NCI-H1417 (cell line): ENCODE data around the gene UCKL1.
"Not testable (repeated sequence)": the region's sequence is repeated elsewhere in the genome, so short reads cannot be mapped to it uniquely, and the experiment has no call there.

ENCODE experiments used
- DNase-seq, 3 experiments: peaks; one replicate each; lab custom pipeline; 2025; lab: John Stamatoyannopoulos, UW

The UCKL1 gene

DNA sequence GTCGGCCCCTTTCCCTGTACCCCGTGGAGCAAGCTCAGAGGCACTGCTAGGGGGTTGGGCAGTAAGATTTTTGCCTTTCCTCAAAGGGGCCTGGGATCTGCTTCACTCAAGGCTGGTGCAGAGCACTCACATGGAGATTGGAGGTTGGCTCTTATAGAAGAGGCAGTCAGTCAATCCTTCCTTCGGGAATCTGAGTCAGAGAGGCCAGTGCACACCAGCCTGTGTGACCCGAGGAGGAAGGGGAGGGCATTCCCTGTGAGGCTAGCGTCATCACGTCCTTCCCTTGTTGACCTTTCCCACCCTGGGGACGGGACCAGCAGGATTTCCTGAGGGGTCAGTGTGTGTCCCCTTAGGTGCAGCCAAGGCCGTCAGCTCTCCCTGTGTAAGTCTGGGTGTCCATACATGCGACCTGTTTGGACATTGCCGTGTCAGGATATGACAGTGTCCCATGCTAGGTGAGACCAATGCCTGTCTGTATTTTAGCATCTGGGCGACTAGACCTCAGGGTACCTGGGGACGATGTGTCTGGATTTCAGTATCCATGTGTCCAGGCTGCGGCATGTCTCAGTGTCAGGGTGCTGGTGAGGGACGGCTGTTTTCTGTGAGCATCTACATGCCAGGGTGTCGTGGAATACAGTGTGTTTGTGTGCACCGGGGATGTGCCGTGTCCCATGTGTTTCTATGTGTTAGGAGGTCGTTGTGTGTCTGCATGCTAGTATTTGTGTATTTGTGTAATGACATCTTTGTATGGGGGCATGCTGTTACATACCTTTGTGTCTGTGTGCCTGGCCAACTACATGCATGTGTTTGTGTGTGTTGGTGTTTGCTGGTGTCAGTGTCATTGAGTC is 16.3 kb upstream of the UCKL1 start:
- no peak for DNase-seq

DNA sequence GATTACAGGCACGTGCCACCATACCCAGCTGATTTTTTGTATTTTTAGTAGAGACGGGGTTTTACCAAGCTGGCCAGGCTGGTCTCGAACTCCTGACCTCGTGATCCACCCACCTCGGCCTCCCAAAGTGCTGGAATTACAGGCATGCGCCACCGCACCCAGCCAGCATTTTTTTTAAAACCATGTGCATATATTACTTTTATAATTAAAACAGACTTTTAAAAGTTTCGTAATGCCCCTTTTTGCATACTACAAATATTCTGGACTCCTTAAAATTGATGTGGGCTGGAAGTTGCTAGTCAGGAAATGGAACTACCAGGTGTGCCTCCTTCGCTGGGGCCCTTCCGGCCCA is 15.7 kb upstream of the UCKL1 start:
- not testable (repeated sequence) for DNase-seq

DNA sequence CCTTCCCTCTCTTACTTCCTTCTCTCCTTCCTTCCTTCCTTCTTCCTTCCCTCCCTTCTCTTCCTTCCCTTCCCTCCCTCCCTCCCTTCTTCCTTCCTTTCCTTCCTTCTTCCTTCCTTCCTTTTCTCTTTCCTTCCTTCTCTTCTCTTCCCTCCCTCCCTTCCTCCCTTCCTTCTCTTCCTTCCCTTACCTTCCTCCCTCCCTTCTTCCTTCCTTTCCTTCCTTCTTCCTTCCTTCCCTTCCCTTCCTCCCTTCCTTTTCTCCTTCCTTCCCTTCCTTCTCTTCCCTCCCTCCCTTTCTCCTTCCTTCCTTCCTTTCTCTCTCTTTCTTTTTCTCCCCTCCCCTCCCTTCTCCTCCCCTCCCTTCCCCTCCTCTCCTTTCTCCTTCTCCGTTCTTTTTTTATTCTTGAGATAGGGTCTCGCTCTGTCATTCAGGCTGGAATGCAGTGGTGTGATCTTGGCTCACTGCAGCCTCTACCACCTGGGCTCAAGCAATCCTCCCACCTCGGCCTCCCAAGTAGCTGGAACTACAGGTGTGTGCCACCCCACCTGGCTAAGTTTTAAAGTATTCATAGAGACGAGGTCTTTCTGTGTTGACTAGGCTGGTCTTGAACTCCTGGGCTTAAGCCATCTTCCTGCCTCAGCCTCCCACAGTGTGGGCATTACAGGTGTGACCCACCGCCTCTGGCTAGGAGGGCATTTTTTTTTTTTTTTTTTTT is 14.7 kb upstream of the UCKL1 start:
- DNase-seq: no peak

DNA sequence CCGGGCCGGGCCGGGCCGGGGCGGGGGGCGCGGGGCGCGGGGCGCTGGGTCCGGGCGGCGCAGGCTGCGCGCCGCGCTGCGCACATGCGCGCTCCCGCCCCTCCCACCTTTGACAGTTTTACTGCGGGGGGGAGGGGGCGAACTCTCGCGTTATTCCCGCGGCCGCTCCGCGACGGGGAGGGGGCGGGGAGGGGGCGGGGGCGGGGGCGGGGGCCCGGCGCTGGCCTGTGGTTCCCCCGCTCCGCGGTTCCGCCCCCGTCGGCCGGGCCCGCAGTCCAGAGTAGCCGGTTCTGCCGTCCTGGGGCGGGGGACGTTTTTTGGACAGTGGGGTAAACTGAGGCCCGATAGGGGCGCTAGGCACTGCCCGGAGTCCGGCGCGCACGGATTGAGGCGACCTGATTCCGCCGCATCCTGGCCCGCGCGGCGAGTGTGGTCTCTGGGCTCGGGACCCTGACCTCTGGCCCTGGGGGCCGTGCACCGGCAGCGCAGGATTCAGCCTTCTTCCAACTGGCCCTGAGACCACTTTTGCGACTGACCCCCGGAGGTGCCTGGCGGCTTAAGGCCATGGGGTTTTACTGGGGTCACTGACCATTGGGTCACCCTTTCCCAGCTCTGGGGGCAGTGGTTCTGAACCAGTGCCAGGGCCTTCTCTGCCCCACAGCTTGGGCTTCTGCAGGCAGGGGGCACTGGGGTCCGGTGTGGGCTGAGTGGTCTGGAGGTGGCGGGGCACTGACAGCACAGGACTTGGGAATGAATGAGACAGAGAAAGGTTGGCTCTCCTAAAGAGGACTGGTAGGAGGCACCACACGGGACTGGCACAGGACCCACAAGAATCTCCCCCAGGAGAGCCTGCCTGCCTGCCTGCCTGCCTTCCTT is 13.9 kb upstream of the UCKL1 start, which contains the start of gene ZNF512B:
Gene ZNF512B, minus strand, starts transcription at position 93 of the 876 bp plus-strand sequence. CDS start 1,980 bp downstream, outside the sequence.
- DNase-seq: peak; percentile 63 to 81 (median 68)

DNA sequence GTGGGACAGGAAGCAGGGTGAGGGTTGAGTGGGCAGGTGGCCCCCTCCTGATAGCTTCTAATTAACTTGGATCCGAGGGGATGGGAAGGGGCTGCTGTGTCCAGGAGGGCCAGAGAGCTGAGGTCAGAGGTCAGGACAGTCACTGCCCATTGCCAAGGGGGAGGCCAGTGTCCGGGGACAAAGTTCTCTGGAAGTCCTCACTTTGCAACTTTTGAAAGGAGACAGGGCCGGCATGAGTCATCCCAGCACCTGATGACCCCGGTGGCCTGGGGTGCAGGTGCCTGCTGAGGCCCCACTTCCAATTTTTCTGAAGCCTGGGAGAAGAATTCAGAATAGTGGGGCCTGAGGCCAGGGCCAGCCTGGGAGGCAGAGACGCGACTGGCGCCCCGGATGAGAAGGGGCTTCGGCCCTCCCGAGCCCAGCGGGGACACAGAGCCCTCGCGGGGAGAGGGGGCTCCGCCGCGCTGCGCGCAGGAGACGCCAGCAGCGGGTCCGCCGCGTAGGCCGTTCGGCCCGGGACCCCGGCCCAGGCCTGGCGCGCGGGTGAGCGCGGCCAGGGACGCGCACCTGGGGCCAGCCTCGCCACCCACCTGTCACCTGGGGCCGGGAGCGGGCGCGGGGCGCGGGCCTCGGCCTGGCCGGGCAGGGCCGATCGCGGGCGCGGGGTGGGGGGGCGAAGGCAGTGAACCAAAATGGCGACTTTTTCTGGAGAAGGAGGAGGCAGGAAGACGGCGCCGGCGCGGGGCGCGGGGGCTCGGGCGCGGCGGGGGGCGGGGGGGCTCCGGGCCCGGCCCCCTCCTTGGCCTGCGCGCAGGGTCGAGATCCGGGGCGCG is 12.9 kb upstream of the UCKL1 start:
- DNase-seq: peak in 2 of 3 experiments; percentile 35 to 57

DNA sequence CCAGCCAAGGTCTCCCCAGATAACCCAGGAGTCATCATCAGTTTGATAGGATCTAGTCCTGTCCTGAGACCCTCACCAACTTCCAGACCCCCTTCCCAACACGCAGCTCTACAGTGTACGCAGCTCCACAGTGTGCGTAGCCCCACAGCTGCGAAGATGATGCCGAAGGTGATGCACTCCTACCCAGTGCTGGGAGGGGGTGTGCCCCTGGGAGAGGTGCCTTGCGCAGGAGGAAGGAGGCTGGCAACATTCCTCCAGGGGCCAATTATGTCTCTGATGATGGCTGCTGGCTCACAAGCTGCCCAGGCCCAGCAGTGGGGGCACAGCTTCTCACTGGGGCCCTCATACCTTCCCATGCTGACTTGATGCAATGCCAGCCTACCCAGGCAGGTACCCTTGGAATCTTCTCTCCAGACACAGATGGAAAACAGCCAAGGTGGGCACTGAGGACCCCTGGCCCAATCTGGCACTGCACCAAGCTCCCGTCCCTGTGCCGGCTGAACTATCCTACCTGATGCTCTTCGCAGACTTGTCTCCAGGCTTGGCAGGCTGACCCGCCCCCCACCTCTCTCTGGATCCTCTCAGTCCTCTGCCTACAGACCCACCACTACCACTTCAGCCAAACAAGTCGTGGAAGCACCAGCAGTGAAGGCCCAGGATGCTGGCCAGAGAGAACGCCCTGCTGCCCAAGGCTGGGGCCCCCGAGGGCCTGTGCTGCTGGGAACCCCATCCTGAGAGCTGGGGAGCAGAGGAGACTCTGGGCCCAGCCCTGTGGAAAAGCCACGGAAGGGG is 12.1 kb upstream of the UCKL1 start:
- DNase-seq: no peak

DNA sequence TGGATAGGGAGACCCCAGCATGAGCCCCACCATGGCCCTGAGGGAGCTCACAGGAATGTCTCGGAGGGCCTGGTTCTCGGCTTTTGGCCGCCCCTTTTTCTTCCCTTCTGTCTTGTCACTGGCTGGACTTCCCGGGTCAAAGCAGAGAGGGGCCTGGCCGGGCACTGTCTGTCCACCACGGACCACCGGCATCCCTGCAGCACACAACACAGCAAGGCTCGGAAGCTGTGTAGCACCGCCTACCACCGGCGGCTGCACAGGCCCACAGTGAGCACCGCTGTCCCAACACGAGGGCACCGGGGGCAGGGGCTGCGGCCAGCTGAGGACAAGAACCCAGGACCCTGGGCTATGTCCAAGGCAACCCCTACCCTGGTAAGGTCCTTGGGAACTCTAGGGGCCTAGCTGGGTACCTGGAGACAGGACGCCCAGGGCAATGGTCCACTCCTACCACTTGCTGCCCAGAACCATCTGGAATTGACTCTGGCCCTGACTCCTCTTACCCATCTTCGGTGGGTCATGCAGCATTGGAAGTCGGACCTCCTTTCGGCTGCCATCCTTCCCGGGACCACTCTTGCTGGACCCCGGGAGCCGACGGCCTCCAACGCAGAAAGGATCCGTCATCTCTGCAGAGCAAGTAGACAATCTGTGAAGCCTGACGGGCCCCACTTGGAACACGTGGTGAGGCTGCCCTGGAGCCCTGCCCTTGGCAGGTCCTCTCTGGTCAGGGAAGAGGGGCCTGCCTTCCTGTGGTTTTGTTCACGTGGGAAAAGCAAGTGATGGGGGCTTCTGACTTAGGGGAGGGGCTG is 11.3 kb upstream of the UCKL1 start:
- DNase-seq: no peak

DNA sequence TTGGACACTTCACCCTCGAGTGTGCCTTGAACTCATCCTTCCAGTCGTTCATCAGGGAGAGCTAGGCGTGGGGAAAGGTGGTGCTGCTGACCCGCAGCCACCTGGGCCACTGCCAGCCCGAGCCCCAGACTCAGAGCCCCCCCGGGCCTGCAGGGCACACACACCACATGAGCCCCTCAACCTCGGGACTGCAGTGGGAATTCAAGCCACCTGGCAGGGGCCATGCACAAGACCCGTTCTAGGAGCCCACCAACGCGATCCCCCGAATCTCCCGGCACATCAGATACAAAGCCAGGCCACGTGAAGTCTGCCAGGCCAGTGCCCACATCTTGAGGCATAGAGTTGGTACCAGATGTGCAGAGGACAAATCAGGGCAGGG is 10.7 kb upstream of the UCKL1 start:
- DNase-seq: no peak

DNA sequence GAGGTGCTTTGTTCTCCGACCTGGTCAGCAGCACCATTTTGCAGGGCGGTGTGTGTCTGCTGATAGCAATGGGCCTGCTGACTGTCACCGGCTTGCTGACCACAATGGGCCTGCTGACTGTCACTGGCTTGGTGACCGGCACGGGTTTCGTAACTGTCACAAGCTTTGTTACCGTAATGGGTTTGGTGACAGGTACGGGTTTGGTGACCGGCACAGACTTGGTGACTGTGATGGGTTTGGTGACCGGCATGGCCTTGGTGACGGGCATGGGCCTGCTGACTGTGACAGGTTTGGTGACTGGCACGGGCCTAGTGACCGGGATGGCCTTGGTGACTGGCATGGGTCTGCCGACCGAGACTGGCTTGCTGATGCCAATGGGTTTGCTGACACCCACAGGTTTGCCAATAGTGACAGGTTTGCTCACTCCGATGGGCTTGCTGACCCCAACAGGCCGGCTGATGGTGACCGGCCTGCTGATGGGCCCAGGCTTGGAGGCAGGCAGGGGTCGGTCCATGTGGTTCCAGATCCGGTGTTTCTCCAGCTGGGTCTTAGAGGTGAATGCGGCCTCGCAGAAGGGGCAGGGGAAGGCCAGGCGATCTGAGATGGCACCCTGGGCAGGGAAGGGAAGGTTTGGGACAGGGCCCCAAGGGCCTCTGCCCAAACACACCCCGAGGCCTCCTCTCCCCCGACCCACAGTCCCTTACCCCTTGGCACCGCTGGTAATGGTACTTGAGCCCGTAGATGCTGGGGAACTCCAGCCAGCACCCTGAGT is 10.1 kb upstream of the UCKL1 start:
- DNase-seq: no peak

DNA sequence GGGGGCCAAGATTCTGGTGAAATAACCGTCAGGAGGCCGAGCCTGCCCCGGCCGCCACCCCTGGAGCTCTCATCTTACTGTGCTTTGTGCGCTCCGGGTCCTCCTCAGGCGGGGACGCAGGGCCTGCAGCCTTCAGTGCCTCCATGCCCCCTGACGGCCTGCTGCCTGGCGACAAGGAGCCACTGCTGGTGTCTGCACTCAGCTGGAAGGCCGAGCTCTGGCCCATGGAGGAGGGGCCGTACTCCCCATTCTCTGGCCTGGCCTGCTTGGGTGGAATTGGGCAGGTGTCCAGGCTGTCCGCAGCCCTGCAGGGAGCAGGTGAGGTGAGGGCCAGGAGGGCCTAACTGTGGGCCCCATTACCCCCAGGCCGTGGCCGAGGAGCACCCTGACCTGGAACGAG is 8.2 kb upstream of the UCKL1 start:
- DNase-seq: no peak

DNA sequence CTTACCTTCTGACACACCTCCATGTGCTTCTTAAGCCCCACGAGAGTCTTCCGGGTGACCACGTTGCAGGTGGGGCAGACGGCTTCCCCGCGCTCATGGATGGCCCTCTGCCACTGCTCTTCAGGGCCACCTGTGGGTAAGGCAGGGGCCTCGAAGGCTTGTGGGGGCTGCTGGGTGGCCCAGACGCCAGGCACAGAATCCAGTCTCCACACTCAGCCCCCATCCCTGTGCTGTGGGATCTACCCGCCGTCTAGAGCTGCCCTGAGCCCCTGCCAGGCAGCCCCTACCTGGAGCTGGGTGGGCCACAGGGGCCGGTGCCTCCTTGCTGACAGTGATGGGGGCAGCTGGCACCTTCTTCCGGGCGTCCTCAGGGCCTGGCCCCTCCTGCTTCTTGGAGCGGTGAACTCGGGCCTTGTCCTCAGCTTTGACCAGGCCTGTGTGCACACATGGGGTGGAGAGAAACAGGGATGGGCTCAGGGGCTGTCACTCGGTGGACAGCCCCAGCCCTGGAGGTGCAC is 7.6 kb upstream of the UCKL1 start:
- no peak for DNase-seq

DNA sequence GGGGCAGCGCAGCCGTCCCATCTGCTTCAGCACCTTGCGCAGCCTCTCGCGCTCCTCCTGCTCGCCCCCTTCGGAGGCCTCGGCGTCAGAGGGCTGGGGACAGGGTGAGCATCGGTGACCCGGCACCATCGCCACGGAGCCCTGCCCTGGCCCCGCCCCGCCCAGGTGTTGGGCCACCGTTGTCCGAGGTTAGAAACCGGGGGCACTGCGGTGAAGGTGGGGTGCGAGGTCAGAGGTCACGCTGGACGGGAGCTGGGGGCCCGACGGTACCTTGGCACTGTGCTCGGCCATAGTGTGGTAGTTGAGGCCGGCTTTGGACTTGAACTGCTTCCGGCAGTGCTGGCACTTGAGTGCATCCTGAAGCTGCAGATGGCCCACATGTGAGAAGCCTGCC is 7.1 kb upstream of the UCKL1 start:
- no peak for DNase-seq

DNA sequence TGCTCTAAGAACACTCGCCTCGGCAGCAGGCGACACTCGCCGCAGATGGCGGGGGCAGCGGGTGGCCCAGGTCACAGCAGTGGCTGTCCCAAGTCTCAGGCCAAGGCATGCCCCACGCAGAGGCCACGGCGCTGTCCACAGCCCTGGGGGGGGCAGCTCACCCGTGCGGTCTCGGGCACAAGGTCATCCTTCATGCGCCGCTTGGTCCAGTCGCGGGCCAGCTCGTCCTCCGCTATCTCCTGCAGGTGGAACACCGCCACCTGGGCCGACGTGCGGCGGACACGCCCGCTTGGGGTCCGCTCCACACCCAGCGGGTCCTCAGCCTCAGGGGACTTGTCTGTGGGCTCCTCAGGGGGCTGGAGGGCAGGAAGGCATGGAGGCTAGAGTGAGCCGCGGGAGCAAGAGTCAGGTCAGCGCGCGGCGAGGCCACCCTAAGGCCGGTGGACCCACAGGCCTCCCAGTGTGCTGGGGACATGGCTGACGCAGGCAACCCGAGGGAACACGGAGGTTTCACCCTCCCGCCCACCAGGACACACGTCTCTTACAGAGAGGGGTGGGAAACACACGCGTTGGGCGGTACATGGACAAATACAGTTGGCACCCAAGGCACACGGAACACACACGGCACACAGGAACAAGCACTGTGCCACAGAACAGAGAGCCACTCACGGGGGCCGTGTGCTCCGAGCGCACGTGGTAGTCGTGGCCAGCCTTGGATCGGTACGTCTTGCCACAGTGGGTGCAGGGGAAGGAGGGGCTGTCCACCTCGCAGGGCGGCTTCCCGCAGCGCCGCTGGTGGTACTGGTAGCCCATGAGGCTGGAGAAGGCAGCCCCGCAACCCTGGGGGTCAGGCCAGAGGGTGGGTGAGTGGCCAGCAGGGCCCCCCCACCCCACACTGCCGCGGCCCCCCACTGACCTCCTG is 6.5 kb upstream of the UCKL1 start:
- DNase-seq: no peak

DNA sequence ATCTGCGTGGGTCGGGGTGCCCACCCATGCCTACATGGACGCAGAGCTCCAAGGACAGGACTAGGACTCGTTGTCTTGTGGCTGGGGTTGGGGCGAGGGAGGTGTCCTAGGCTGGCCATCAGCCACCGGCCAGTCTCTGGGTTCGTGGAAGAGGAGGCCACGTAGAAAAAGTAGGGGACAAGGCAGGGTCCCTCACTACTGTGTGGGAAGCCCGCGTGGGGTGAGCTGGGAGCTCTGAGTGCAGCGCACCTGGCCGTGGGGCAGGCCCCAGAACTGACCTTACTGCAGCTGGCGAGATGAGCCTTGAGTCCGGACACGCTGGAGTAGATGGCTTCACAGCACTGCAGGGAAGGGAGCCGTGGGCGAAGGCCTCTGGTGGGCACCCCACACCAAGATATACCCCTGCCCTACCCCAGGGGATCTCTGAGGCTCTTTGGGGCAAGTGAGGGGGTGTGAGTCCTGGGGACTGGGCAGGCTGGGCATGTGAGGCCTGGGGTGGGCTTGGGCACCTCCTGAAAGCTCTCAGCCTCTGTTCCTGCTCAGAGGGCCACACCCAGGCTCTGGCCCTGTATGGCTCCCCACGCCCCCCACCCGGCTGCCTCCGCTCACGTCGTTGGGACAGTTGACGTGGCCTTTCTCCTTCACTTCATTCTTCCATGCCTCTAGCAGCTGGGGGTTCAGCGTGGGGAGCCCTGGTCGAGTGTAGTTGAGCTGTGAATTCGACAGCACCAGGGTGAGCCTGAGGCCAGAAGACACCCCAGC is 5.6 kb upstream of the UCKL1 start:
- DNase-seq: no peak

DNA sequence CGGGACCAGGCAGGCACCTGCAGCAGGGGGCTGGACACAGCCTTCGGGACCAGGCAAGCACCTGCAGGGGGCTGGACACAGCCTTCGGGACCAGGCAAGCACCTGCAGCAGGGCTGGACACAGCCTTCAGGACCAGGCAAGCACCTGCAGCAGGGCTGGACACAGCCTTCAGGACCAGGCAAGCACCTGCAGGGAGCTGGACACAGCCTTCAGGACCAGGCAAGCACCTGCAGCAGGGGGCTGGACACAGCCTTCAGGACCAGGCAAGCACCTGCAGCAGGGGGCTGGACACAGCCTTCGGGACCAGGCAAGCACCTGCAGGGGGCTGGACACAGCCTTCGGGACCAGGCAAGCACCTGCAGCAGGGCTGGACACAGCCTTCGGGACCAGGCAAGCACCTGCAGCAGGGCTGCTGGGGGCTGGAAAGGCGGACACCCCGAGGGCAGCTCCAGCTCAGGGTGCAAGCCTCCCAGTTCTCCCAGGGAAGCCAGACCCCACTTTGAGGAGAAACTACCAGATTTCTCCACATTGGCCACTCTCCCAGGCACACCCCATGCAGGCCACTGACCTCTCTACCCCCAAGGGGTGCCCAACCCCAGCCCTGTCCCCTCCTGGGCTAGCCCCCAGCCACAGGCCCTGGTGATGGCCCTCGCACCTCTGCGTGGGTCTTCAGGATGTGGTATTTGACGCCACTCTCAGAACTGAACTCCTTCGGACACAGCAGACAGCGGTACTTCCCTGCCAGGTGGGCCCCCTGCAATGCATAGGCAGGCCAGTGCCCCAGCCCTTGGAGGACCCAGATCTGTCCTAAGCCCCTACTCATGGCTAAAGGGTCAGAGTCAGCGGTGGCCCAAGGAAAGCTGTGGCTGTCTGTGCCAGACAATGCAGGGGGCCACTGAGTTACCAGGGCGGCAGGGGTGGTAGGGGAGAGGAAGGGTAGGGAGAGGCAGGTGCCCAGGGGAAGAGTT is 4.7 kb upstream of the UCKL1 start:
- not testable (repeated sequence) for DNase-seq

DNA sequence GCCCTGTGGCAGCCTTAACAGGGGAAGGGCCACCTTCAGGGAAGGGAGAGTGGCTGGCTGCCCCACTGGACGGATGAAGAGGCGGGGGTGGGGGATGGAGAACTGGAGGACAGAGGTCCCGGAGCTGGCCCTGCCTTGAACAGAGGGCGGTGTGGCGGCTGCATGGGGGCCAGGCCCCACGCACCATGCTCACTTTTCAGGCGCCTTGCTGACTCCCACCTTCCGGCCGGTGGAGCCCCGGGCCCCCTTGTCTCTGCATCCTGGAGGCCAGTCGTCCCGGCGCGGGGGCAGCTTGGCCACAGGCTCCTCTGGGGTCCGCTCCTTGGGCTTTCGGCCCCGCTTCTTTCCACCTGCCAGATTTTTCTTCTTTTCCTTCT is 3.5 kb upstream of the UCKL1 start:
- no peak for DNase-seq
